HG03442 (cell line): ENCODE measurements around the gene UROD.
"Not testable (repeated sequence)": the region's sequence is repeated elsewhere in the genome, so short reads cannot be mapped to it uniquely, and the experiment has no call there.

ENCODE experiments used
- ATAC-seq: cut with Tn5 transposase; IDR thresholded peaks from one replicate; pipeline ENCODE4 v1.9.1; 2021; ENCODE audit warnings: mild to moderate bottlenecking, moderate library complexity; ENCODE audit not compliant: unreplicated experiment

UROD gene

GRCh38 chr1:45038240-45038639, 26.2 kb downstream of the UROD start:
- no peak for ATAC-seq

- no peak for ATAC-seq
Measured at GRCh38 chr1:45038661-45039364, 26.8 kb downstream of the UROD start.

- ATAC-seq: no peak
Measured at GRCh38 chr1:45040297-45040696, 28.2 kb downstream of the UROD start.

GRCh38 chr1:45043094-45043493, 31.0 kb downstream of the UROD start:
- ATAC-seq: no peak

- ATAC-seq: no peak
Measured at GRCh38 chr1:45044916-45045315, 32.9 kb downstream of the UROD start.

GRCh38 chr1:45047032-45047431, 35.0 kb downstream of the UROD start:
- ATAC-seq: no peak

- no peak for ATAC-seq
Measured at GRCh38 chr1:45051005-45051772, 39.1 kb downstream of the UROD start.

- no peak for ATAC-seq
Measured at GRCh38 chr1:45057542-45057941, 45.5 kb downstream of the UROD start.

- ATAC-seq: no peak
Measured at GRCh38 chr1:45059829-45060228, 47.8 kb downstream of the UROD start.

- not testable (repeated sequence) for ATAC-seq
Measured at GRCh38 chr1:45062463-45062862, 50.4 kb downstream of the UROD start.

- no peak for ATAC-seq
Measured at GRCh38 chr1:45065083-45065482, 53.0 kb downstream of the UROD start.
